H9 (cell line): Measurements from ENCODE around the gene ADAMTSL4. TPM values are rescaled to one million over a fixed set of nuclear protein-coding genes. Genes with fewer than 3 reads are reported as not detected.
A peak's percentile ranks its signal among the peaks of the same experiment; 100 is the strongest.

ENCODE experiments used
- DNase-seq: peaks from one replicate; pipeline ENCODE4 v3.0.0-alpha.2; 2017
- H2AFZ ChIP-seq: one replicate; pipeline ENCODE4 v1.6.1; 2013; ENCODE audit warnings: mild to moderate bottlenecking, low read length, control low read depth, moderate library complexity
- H2AK5ac ChIP-seq: 2 replicates; pipeline ENCODE4 v1.6.1; 2013; ENCODE audit warnings: low read length, control low read depth, mixed read lengths; ENCODE audit not compliant: insufficient read length
- H2BK120ac ChIP-seq: one replicate; pipeline ENCODE4 v1.6.1; 2013; ENCODE audit warnings: low read depth, mild to moderate bottlenecking, low read length, control low read depth, inconsistent platforms; ENCODE audit not compliant: poor library complexity, severe bottlenecking
- H2BK12ac ChIP-seq: 2 replicates; pipeline ENCODE4 v1.6.1; 2013; ENCODE audit warnings: low read length, control low read depth, mixed read lengths, low read depth; ENCODE audit not compliant: insufficient read length
- H2BK15ac ChIP-seq: 2 replicates; pipeline ENCODE4 v1.6.1; 2013; ENCODE audit warnings: low read depth, low read length, control low read depth
- H2BK20ac ChIP-seq: one replicate; pipeline ENCODE4 v1.6.1; 2013; ENCODE audit warnings: low read depth, mild to moderate bottlenecking, low read length, control low read depth, inconsistent platforms; ENCODE audit not compliant: poor library complexity, severe bottlenecking
- H2BK5ac ChIP-seq: 2 replicates; pipeline ENCODE4 v1.6.1; 2013; ENCODE audit warnings: low read length, control low read depth, mixed read lengths; ENCODE audit not compliant: insufficient read length
- H3K14ac ChIP-seq: 2 replicates; pipeline ENCODE4 v1.6.1; 2013; ENCODE audit warnings: low read length, control low read depth; ENCODE audit not compliant: insufficient read depth
- H3K18ac ChIP-seq: 2 replicates; pipeline ENCODE4 v1.6.1; 2013; ENCODE audit warnings: low read depth, mild to moderate bottlenecking, mixed read lengths, low read length, control low read depth; ENCODE audit not compliant: insufficient read length
- H3K23ac ChIP-seq: 2 replicates; pipeline ENCODE4 v1.6.1; 2013; ENCODE audit warnings: low read length, control low read depth, mixed read lengths, low read depth; ENCODE audit not compliant: insufficient read length
- H3K23me2 ChIP-seq: 2 replicates; pipeline ENCODE4 v1.6.1; 2013; ENCODE audit warnings: low read depth, mild to moderate bottlenecking, mixed read lengths, low read length, control low read depth; ENCODE audit not compliant: insufficient read length, poor library complexity, severe bottlenecking
- H3K27ac ChIP-seq: 2 replicates; pipeline ENCODE4 v1.5.1; 2013; ENCODE audit warnings: low read length, control low read depth, mixed read lengths, low read depth; ENCODE audit not compliant: insufficient read length
- H3K27me3 ChIP-seq: 2 replicates; pipeline ENCODE4 v1.6.1; 2013; ENCODE audit warnings: low read length, control low read depth, inconsistent platforms; ENCODE audit not compliant: insufficient read depth
- H3K4ac ChIP-seq: 2 replicates; pipeline ENCODE4 v1.6.1; 2013; ENCODE audit warnings: low read depth, mild to moderate bottlenecking, control low read depth, inconsistent platforms, low read length, moderate library complexity
- H3K4me1 ChIP-seq: 2 replicates; pipeline ENCODE4 v1.6.1; 2013; ENCODE audit warnings: low read length, control low read depth, inconsistent platforms; ENCODE audit not compliant: insufficient read depth
- H3K4me2 ChIP-seq: 2 replicates; pipeline ENCODE4 v1.6.1; 2013; ENCODE audit warnings: low read length, control low read depth, mixed read lengths; ENCODE audit not compliant: insufficient read length, insufficient read depth
- H3K56ac ChIP-seq: 2 replicates; pipeline ENCODE4 v1.6.1; 2013; ENCODE audit warnings: low read depth, mild to moderate bottlenecking, mixed read lengths, low read length, control low read depth; ENCODE audit not compliant: insufficient read length
- H3K79me1 ChIP-seq: 2 replicates; pipeline ENCODE4 v1.6.1; 2013; ENCODE audit warnings: low read depth, mild to moderate bottlenecking, moderate library complexity, low read length, control low read depth, inconsistent platforms; ENCODE audit not compliant: insufficient read depth, poor library complexity, severe bottlenecking
- H3K79me2 ChIP-seq: 2 replicates; pipeline ENCODE4 v1.6.1; 2013; ENCODE audit warnings: low read length, control low read depth, inconsistent platforms; ENCODE audit not compliant: insufficient read depth
- H3K9ac ChIP-seq: 2 replicates; pipeline ENCODE4 v1.6.1; 2013; ENCODE audit warnings: low read length, control low read depth, mixed read lengths; ENCODE audit not compliant: insufficient read length; ENCODE audit errors: extremely low read depth
- H3K9me3 ChIP-seq: one replicate; pipeline ENCODE4 v1.6.1; 2013; ENCODE audit warnings: low read depth, low read length, inconsistent platforms; ENCODE audit not compliant: control insufficient read depth
- H3T11ph ChIP-seq: one replicate; pipeline ENCODE4 v1.6.1; 2013; ENCODE audit warnings: mild to moderate bottlenecking, low read length, control low read depth, inconsistent platforms
- H4K20me1 ChIP-seq: one replicate; pipeline ENCODE4 v1.6.1; 2013; ENCODE audit not compliant: control insufficient read depth, insufficient read length, insufficient read depth
- H4K5ac ChIP-seq: 2 replicates; pipeline ENCODE4 v1.6.1; 2013; ENCODE audit warnings: low read depth, mild to moderate bottlenecking, mixed read lengths, low read length, control low read depth; ENCODE audit not compliant: insufficient read length
- H4K8ac ChIP-seq: replicated peaks from 2 replicates; pipeline ENCODE4 v1.6.1; 2013; ENCODE audit warnings: low read length, control low read depth, mixed read lengths, low read depth; ENCODE audit not compliant: insufficient read length
- H4K91ac ChIP-seq: 2 replicates; pipeline ENCODE4 v1.6.1; 2013; ENCODE audit warnings: low read depth, mild to moderate bottlenecking, moderate library complexity, mixed read lengths, low read length, control low read depth; ENCODE audit not compliant: insufficient read length
- H3K27ac Mint-ChIP-seq, 3 experiments: 2 replicates in 2 of 3; 3 replicates in 1 of 3; pipeline ENCODE4 v1.8.0; 2020 to 2021; ENCODE audit warnings: mixed read lengths in 3 of 3, mild to moderate bottlenecking in 1 of 3, moderate library complexity in 1 of 3
- H3K27me3 Mint-ChIP-seq: 2 replicates; pipeline ENCODE4 v1.8.0; 2021; ENCODE audit warnings: low read depth, mild to moderate bottlenecking, moderate library complexity, mixed read lengths
- H3K36me3 Mint-ChIP-seq, 3 experiments: 2 replicates in 2 of 3; 3 replicates in 1 of 3; pipeline ENCODE4 v1.8.0; 2020 to 2021; ENCODE audit warnings: low read depth in 3 of 3, mixed read lengths in 3 of 3; ENCODE audit not compliant: insufficient read depth in 1 of 3
- H3K4me1 Mint-ChIP-seq, 2 experiments: 2 replicates each; pipeline ENCODE4 v1.8.0; 2020; ENCODE audit warnings: mixed read lengths in 2 of 2
- H3K4me3 Mint-ChIP-seq, 2 experiments: 2 replicates in 1 of 2; 3 replicates in 1 of 2; pipeline ENCODE4 v1.8.0; 2020 to 2021; ENCODE audit warnings: mild to moderate bottlenecking in 2 of 2, mixed read lengths in 2 of 2, moderate library complexity in 1 of 2
- H3K9me3 Mint-ChIP-seq, 2 experiments: 2 replicates in 1 of 2; 3 replicates in 1 of 2; pipeline ENCODE4 v1.8.0; 2020; ENCODE audit warnings: mild to moderate bottlenecking in 2 of 2, mixed read lengths in 2 of 2, moderate library complexity in 1 of 2
- total RNA-seq: library from RNA; stranded (reverse); gene quantifications from 2 replicates; pipeline ENCODE4 v1.2.1, GENCODE V29; 2021
- TF ChIP-seq, protein P1 (sequence below): fragments of 200-600 bp; sonication (generic); conservative IDR thresholded peaks from 3 replicates; pipeline ENCODE4 v1.8.0; 2021; ENCODE audit warnings: antibody characterized with exemption, mild to moderate bottlenecking

Gene ADAMTSL4
- total RNA-seq, 1 experiment from 2014 or later, result 6.1 TPM

DNA sequence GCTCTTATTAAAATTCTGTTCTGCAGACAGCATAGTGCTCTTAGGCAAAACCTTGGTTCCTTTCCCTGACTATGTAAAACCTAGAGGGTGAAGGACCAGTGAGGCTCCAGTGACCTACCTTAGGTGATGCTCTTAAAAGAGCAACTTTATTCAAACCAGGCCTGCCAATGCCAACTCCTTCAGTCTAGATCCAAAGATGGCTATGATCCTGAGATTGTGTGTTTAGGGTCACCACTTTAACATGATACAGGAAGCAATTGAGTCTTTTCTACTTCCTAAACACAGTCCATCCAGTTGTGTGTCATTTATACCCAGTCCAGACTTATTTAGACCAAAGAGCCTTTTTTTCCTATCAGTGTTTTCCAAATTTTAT lies 19.4 kb downstream of the ADAMTSL4 start:
- H3K18ac ChIP-seq, result peak overlapping the region; percentile 64
- TF ChIP-seq, protein P1, sequence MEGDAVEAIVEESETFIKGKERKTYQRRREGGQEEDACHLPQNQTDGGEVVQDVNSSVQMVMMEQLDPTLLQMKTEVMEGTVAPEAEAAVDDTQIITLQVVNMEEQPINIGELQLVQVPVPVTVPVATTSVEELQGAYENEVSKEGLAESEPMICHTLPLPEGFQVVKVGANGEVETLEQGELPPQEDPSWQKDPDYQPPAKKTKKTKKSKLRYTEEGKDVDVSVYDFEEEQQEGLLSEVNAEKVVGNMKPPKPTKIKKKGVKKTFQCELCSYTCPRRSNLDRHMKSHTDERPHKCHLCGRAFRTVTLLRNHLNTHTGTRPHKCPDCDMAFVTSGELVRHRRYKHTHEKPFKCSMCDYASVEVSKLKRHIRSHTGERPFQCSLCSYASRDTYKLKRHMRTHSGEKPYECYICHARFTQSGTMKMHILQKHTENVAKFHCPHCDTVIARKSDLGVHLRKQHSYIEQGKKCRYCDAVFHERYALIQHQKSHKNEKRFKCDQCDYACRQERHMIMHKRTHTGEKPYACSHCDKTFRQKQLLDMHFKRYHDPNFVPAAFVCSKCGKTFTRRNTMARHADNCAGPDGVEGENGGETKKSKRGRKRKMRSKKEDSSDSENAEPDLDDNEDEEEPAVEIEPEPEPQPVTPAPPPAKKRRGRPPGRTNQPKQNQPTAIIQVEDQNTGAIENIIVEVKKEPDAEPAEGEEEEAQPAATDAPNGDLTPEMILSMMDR, result no peak
- peak overlapping the region; percentile 6 for H4K5ac ChIP-seq
- Mint-ChIP-seq H3K27me3 (no peaks in the 10 kb centered on the region; the same call in 1 of the 2 replicates), H3K9me3 (no peaks in the 10 kb centered on the region; a peak in 3 of 5 replicates), H3K4me3 (peak overlapping the region; percentile 54 to 70), H3K4me1 (peaks cover 55 to 66% of the 10 kb centered on the region in 2 experiments), H3K27ac (peak overlapping the region; percentile 96 to 100 (median 99)), H3K36me3 (peaks cover 25 to 35% (median 25%) of the 10 kb centered on the region in 3 experiments)
- peak overlapping the region; percentile 99 for H3K27ac ChIP-seq
- no peak overlapping the region for H2BK15ac ChIP-seq
- no peak overlapping the region for H2BK20ac ChIP-seq
- peak overlapping the region; percentile 27 for H2BK5ac ChIP-seq
- no peak overlapping the region for H2AFZ ChIP-seq
- H3K79me2 ChIP-seq, result peaks cover 4% of the 10 kb centered on the region; the same call in 1 of the 2 replicates
- H3K23me2 ChIP-seq, result peaks cover 3% of the 10 kb centered on the region
- H4K91ac ChIP-seq, result no peak overlapping the region
- H3K4me1 ChIP-seq, result peaks cover 8% of the 10 kb centered on the region
- peak overlapping the region; percentile 45 for H3K9ac ChIP-seq
- H3K27me3 ChIP-seq, result no peaks in the 10 kb centered on the region
- H3K56ac ChIP-seq, result peak overlapping the region; percentile 6
- H2AK5ac ChIP-seq, result peak overlapping the region; percentile 62
- no peak overlapping the region for H2BK120ac ChIP-seq
- H3K79me1 ChIP-seq, result peaks cover 4% of the 10 kb centered on the region
- peak overlapping the region; percentile 0 for H3T11ph ChIP-seq
- no peak for DNase-seq
- peak overlapping the region; percentile 18 for H2BK12ac ChIP-seq
- H3K9me3 ChIP-seq, result no peaks in the 10 kb centered on the region
- H3K4me2 ChIP-seq, result peak overlapping the region; percentile 63
- H3K4ac ChIP-seq, result no peak overlapping the region
- H3K23ac ChIP-seq, result no peak overlapping the region
- peak overlapping the region; percentile 21; the same call in 1 of the 2 replicates for H3K14ac ChIP-seq
- H4K20me1 ChIP-seq, result no peaks in the 10 kb centered on the region
- H4K8ac ChIP-seq, result peak overlapping the region; percentile 40
